ENCODE measurements around the gene COL12A1. TPM values are rescaled to one million over a fixed set of nuclear protein-coding genes. Genes with fewer than 3 reads are reported as not detected.

The COL12A1 gene
- total and polyA plus RNA-seq, 9 donors: 244 to 1,030 (median 553) TPM

- Histone ChIP-seq H3K4me3 (ENCODE audit: low read length) (no peak overlapping the region), H3K27me3 (ENCODE audit: control insufficient read depth, insufficient read depth, low read length) (no peaks in the 10 kb centered on the region), H3K9me3 (replicated peaks; ENCODE audit: control insufficient read depth, low read depth, low read length) (no peaks in the 10 kb centered on the region), H3K4me1 (ENCODE audit: control insufficient read depth, insufficient read depth, low read length) (no peaks in the 10 kb centered on the region), H3K36me3 (ENCODE audit: control insufficient read depth, insufficient read depth, low read length) (peaks cover 18% of the 10 kb centered on the region), H3K27ac (ENCODE audit: low read length) (no peak overlapping the region)
- DNase-seq: no peak
- WGBS (ENCODE audit: insufficient coverage): no CpG with 5 or more reads among the region's 2 CpGs
Observed at GRCh38 chr6:75126518-75126917, 79.3 kb downstream of the COL12A1 start.

- H3K27ac ChIP-seq (ENCODE audit: low read length): no peak overlapping the region
- H3K27me3 ChIP-seq (ENCODE audit: control insufficient read depth, insufficient read depth, low read length): no peaks in the 10 kb centered on the region
- DNase-seq: no peak
- H3K9me3 ChIP-seq (replicated peaks; ENCODE audit: control insufficient read depth, low read depth, low read length): no peaks in the 10 kb centered on the region
- no peaks in the 10 kb centered on the region for H3K4me1 ChIP-seq (ENCODE audit: control insufficient read depth, insufficient read depth, low read length)
- H3K4me3 ChIP-seq (ENCODE audit: low read length): no peak overlapping the region
- whole genome bisulfite sequencing (ENCODE audit: insufficient coverage): no CpG with 5 or more reads among the region's 2 CpGs
- H3K36me3 ChIP-seq (ENCODE audit: control insufficient read depth, insufficient read depth, low read length): peaks cover 16% of the 10 kb centered on the region
Observed at GRCh38 chr6:75124983-75125382, 80.9 kb downstream of the COL12A1 start.

GRCh38 chr6:75124085-75124484 is 81.8 kb downstream of the COL12A1 start:
- no CpG with 5 or more reads among the region's 2 CpGs for WGBS (ENCODE audit: insufficient coverage)
- DNase-seq: no peak
- no peaks in the 10 kb centered on the region for H3K27me3 ChIP-seq (ENCODE audit: control insufficient read depth, insufficient read depth, low read length)
- no peaks in the 10 kb centered on the region for H3K4me1 ChIP-seq (ENCODE audit: control insufficient read depth, insufficient read depth, low read length)
- H3K9me3 ChIP-seq (replicated peaks; ENCODE audit: control insufficient read depth, low read depth, low read length): no peaks in the 10 kb centered on the region
- H3K4me3 ChIP-seq (ENCODE audit: low read length): no peak overlapping the region
- no peak overlapping the region for H3K27ac ChIP-seq (ENCODE audit: low read length)
- H3K36me3 ChIP-seq (ENCODE audit: control insufficient read depth, insufficient read depth, low read length): peaks cover 15% of the 10 kb centered on the region

- WGBS (ENCODE audit: insufficient coverage): 91% methylated on average over 5 of the region's 8 CpGs
- H3K27ac ChIP-seq (ENCODE audit: low read length): peak overlapping the region; percentile 7
- peaks cover 3% of the 10 kb centered on the region for H3K4me1 ChIP-seq (ENCODE audit: control insufficient read depth, insufficient read depth, low read length)
- H3K27me3 ChIP-seq (ENCODE audit: control insufficient read depth, insufficient read depth, low read length): no peaks in the 10 kb centered on the region
- H3K4me3 ChIP-seq (ENCODE audit: low read length): no peak overlapping the region
- peaks cover 22% of the 10 kb centered on the region for H3K36me3 ChIP-seq (ENCODE audit: control insufficient read depth, insufficient read depth, low read length)
- no peaks in the 10 kb centered on the region for H3K9me3 ChIP-seq (replicated peaks; ENCODE audit: control insufficient read depth, low read depth, low read length)
- no peak for DNase-seq
Observed at GRCh38 chr6:75118925-75119515, 86.8 kb downstream of the COL12A1 start.

- no CpG with 5 or more reads among the region's 2 CpGs for WGBS (ENCODE audit: insufficient coverage)
- peaks cover 16% of the 10 kb centered on the region for H3K36me3 ChIP-seq (ENCODE audit: control insufficient read depth, insufficient read depth, low read length)
Observed at GRCh38 chr6:75117701-75118100, 88.2 kb downstream of the COL12A1 start.

GRCh38 chr6:75116946-75117345 is 88.9 kb downstream of the COL12A1 start:
- Histone ChIP-seq H3K4me3 (ENCODE audit: low read length) (no peak overlapping the region), H3K36me3 (ENCODE audit: control insufficient read depth, insufficient read depth, low read length) (peaks cover 16% of the 10 kb centered on the region), H3K4me1 (ENCODE audit: control insufficient read depth, insufficient read depth, low read length) (peaks cover 3% of the 10 kb centered on the region), H3K9me3 (replicated peaks; ENCODE audit: control insufficient read depth, low read depth, low read length) (no peaks in the 10 kb centered on the region), H3K27me3 (ENCODE audit: control insufficient read depth, insufficient read depth, low read length) (no peaks in the 10 kb centered on the region), H3K27ac (ENCODE audit: low read length) (peak overlapping the region; percentile 50)
- no CpG with 5 or more reads among the region's 3 CpGs for WGBS (ENCODE audit: insufficient coverage)
- DNase-seq: no peak

More at GRCh38 chr6:75117701-75118100, 88.2 kb downstream of the COL12A1 start:
- Histone ChIP-seq H3K4me3 (ENCODE audit: low read length) (no peak overlapping the region), H3K9me3 (replicated peaks; ENCODE audit: control insufficient read depth, low read depth, low read length) (no peaks in the 10 kb centered on the region), H3K27me3 (ENCODE audit: control insufficient read depth, insufficient read depth, low read length) (no peaks in the 10 kb centered on the region), H3K27ac (ENCODE audit: low read length) (no peak overlapping the region), H3K4me1 (ENCODE audit: control insufficient read depth, insufficient read depth, low read length) (peaks cover 3% of the 10 kb centered on the region)
- no peak for DNase-seq

- DNase-seq: peak; percentile 93
- peak overlapping the region; percentile 50 for H3K27ac ChIP-seq (ENCODE audit: low read length)
- WGBS (ENCODE audit: insufficient coverage): 0% methylated on average over 1 of the region's 3 CpGs
Observed at GRCh38 chr6:75115481-75115880, 90.4 kb downstream of the COL12A1 start.

GRCh38 chr6:75114806-75115205 is 91.0 kb downstream of the COL12A1 start:
- Histone ChIP-seq H3K4me3 (ENCODE audit: low read length) (no peak overlapping the region), H3K27ac (ENCODE audit: low read length) (peak overlapping the region; percentile 50), H3K9me3 (replicated peaks; ENCODE audit: control insufficient read depth, low read depth, low read length) (no peaks in the 10 kb centered on the region), H3K4me1 (ENCODE audit: control insufficient read depth, insufficient read depth, low read length) (peaks cover 3% of the 10 kb centered on the region), H3K27me3 (ENCODE audit: control insufficient read depth, insufficient read depth, low read length) (no peaks in the 10 kb centered on the region), H3K36me3 (ENCODE audit: control insufficient read depth, insufficient read depth, low read length) (peaks cover 11% of the 10 kb centered on the region)
- WGBS (ENCODE audit: insufficient coverage): no CpG with 5 or more reads among the region's 2 CpGs
- peak; percentile 58 for DNase-seq

More at GRCh38 chr6:75115481-75115880, 90.4 kb downstream of the COL12A1 start:
- Histone ChIP-seq H3K4me1 (ENCODE audit: control insufficient read depth, insufficient read depth, low read length) (peaks cover 3% of the 10 kb centered on the region), H3K4me3 (ENCODE audit: low read length) (no peak overlapping the region), H3K36me3 (ENCODE audit: control insufficient read depth, insufficient read depth, low read length) (peaks cover 11% of the 10 kb centered on the region), H3K9me3 (replicated peaks; ENCODE audit: control insufficient read depth, low read depth, low read length) (no peaks in the 10 kb centered on the region), H3K27me3 (ENCODE audit: control insufficient read depth, insufficient read depth, low read length) (no peaks in the 10 kb centered on the region)

GRCh38 chr6:75114195-75114594 is 91.7 kb downstream of the COL12A1 start:
- peak; percentile 53 for DNase-seq
- Histone ChIP-seq H3K27ac (ENCODE audit: low read length) (peak overlapping the region; percentile 50), H3K4me3 (ENCODE audit: low read length) (no peak overlapping the region), H3K9me3 (replicated peaks; ENCODE audit: control insufficient read depth, low read depth, low read length) (no peaks in the 10 kb centered on the region), H3K4me1 (ENCODE audit: control insufficient read depth, insufficient read depth, low read length) (peaks cover 3% of the 10 kb centered on the region), H3K27me3 (ENCODE audit: control insufficient read depth, insufficient read depth, low read length) (no peaks in the 10 kb centered on the region), H3K36me3 (ENCODE audit: control insufficient read depth, insufficient read depth, low read length) (peaks cover 9% of the 10 kb centered on the region)

- H3K27ac ChIP-seq (ENCODE audit: low read length): peak overlapping the region; percentile 45
- WGBS (ENCODE audit: insufficient coverage): no CpG with 5 or more reads among the region's 2 CpGs
- H3K27me3 ChIP-seq (ENCODE audit: control insufficient read depth, insufficient read depth, low read length): no peaks in the 10 kb centered on the region
- H3K4me3 ChIP-seq (ENCODE audit: low read length): no peak overlapping the region
- no peaks in the 10 kb centered on the region for H3K9me3 ChIP-seq (replicated peaks; ENCODE audit: control insufficient read depth, low read depth, low read length)
- H3K4me1 ChIP-seq (ENCODE audit: control insufficient read depth, insufficient read depth, low read length): peaks cover 3% of the 10 kb centered on the region
- DNase-seq: peak; percentile 46
- H3K36me3 ChIP-seq (ENCODE audit: control insufficient read depth, insufficient read depth, low read length): peaks cover 3% of the 10 kb centered on the region
Observed at GRCh38 chr6:75113446-75113845, 92.4 kb downstream of the COL12A1 start.

- Histone ChIP-seq H3K27me3 (ENCODE audit: control insufficient read depth, insufficient read depth, low read length) (no peaks in the 10 kb centered on the region), H3K27ac (ENCODE audit: low read length) (no peak overlapping the region), H3K4me1 (ENCODE audit: control insufficient read depth, insufficient read depth, low read length) (no peaks in the 10 kb centered on the region), H3K4me3 (ENCODE audit: low read length) (no peak overlapping the region), H3K36me3 (ENCODE audit: control insufficient read depth, insufficient read depth, low read length) (peaks cover 5% of the 10 kb centered on the region), H3K9me3 (replicated peaks; ENCODE audit: control insufficient read depth, low read depth, low read length) (no peaks in the 10 kb centered on the region)
- DNase-seq: peak; percentile 68
- no CpG with 5 or more reads among the region's 1 CpG for WGBS (ENCODE audit: insufficient coverage)
Observed at GRCh38 chr6:75109765-75110164, 96.1 kb downstream of the COL12A1 start.
